ENCODE data around the gene LHFPL2. TPM values are rescaled to one million over a fixed set of nuclear protein-coding genes. Genes with fewer than 3 reads are reported as not detected.

Gene LHFPL2
- total RNA-seq, 2 experiments from 2014 or later, result 0.19 to 0.25 TPM

GRCh38 chr5:78567617-78568016, 81.0 kb downstream of the LHFPL2 start:
- Mint-ChIP-seq H3K36me3 (ENCODE audit: low read depth) (no peaks in the 10 kb centered on the region), H3K4me1 (ENCODE audit: low read depth) (no peaks in the 10 kb centered on the region), H3K4me3 (no peak overlapping the region), H3K27me3 (peaks cover 8% of the 10 kb centered on the region), H3K27ac (no peak overlapping the region), H3K9me3 (peaks cover 3% of the 10 kb centered on the region)
- POLR2A ChIA-PET, result no interaction called here
- TF ChIP-seq CTCF (IDR thresholded peaks at IDR 0.05), result no peak
- intact Hi-C loops (cut with DNase I, micrococcal nuclease), result no loop called here
- Histone ChIP-seq H3K4me1 (ENCODE audit: insufficient read depth, low read length) (no peaks in the 10 kb centered on the region), H3K4me3 (ENCODE audit: low read length) (no peak overlapping the region), H3K9me3 (ENCODE audit: control insufficient read depth in 1 of 2, insufficient read depth in 1 of 2, low read length in 2 of 2) (no peaks in the 10 kb centered on the region), H3K36me3 (ENCODE audit: insufficient read depth, low read length) (no peaks in the 10 kb centered on the region), H3K27me3 (ENCODE audit: control insufficient read depth in 1 of 2, insufficient read depth in 2 of 2, low read length in 2 of 2) (peaks cover 0 to 3% of the 10 kb centered on the region in 2 experiments), H3K27ac (ENCODE audit: low read depth in 1 of 2, low read length in 2 of 2) (no peak overlapping the region)
- no peak for DNase-seq
- CTCF ChIA-PET, result no interaction called here
- no peak for ATAC-seq (ENCODE audit: poor library complexity)

GRCh38 chr5:78566747-78567425, 81.7 kb downstream of the LHFPL2 start:
- CTCF ChIA-PET, result no interaction called here
- H3K4me1 Mint-ChIP-seq (ENCODE audit: low read depth), result no peaks in the 10 kb centered on the region
- H3K36me3 Mint-ChIP-seq (ENCODE audit: low read depth), result no peaks in the 10 kb centered on the region
- intact Hi-C loops (cut with DNase I, micrococcal nuclease), result no loop called here
- H3K27me3 Mint-ChIP-seq, result peaks cover 8% of the 10 kb centered on the region
- POLR2A ChIA-PET, result no interaction called here
- ATAC-seq (ENCODE audit: poor library complexity) (no peak), DNase-seq (no peak)
- peaks cover 3% of the 10 kb centered on the region for H3K9me3 Mint-ChIP-seq
- Histone ChIP-seq H3K9me3 (ENCODE audit: control insufficient read depth in 1 of 2, insufficient read depth in 1 of 2, low read length in 2 of 2) (no peaks in the 10 kb centered on the region), H3K4me3 (ENCODE audit: low read length) (no peak overlapping the region), H3K4me1 (ENCODE audit: insufficient read depth, low read length) (no peaks in the 10 kb centered on the region), H3K27me3 (ENCODE audit: control insufficient read depth in 1 of 2, insufficient read depth in 2 of 2, low read length in 2 of 2) (peaks cover 0 to 7% of the 10 kb centered on the region in 2 experiments), H3K36me3 (ENCODE audit: insufficient read depth, low read length) (no peaks in the 10 kb centered on the region), H3K27ac (ENCODE audit: low read depth in 1 of 2, low read length in 2 of 2) (no peak overlapping the region)
- TF ChIP-seq CTCF (IDR thresholded peaks at IDR 0.05), result no peak
- H3K4me3 Mint-ChIP-seq, result no peak overlapping the region
- no peak overlapping the region for H3K27ac Mint-ChIP-seq

GRCh38 chr5:78565395-78565794, 83.2 kb downstream of the LHFPL2 start:
- H3K27ac Mint-ChIP-seq, result no peak overlapping the region
- ATAC-seq (ENCODE audit: poor library complexity) (no peak), DNase-seq (no peak)
- H3K4me3 Mint-ChIP-seq, result no peak overlapping the region
- CTCF ChIA-PET, result no interaction called here
- H3K4me1 ChIP-seq (ENCODE audit: insufficient read depth, low read length), result no peaks in the 10 kb centered on the region
- no peak overlapping the region for H3K27ac ChIP-seq (ENCODE audit: low read depth in 1 of 2, low read length in 2 of 2)
- H3K4me1 Mint-ChIP-seq (ENCODE audit: low read depth), result no peaks in the 10 kb centered on the region
- TF ChIP-seq CTCF (IDR thresholded peaks at IDR 0.05), result no peak
- POLR2A ChIA-PET, result no interaction called here
- H3K27me3 ChIP-seq (ENCODE audit: control insufficient read depth in 1 of 2, insufficient read depth in 2 of 2, low read length in 2 of 2), result peaks cover 0 to 8% of the 10 kb centered on the region in 2 experiments
- no peak overlapping the region for H3K4me3 ChIP-seq (ENCODE audit: low read length)
- no peaks in the 10 kb centered on the region for H3K9me3 ChIP-seq (ENCODE audit: control insufficient read depth in 1 of 2, insufficient read depth in 1 of 2, low read length in 2 of 2)
- peaks cover 3% of the 10 kb centered on the region for H3K9me3 Mint-ChIP-seq
- intact Hi-C loops (cut with DNase I, micrococcal nuclease), result no loop called here
- no peaks in the 10 kb centered on the region for H3K36me3 ChIP-seq (ENCODE audit: insufficient read depth, low read length)
- H3K27me3 Mint-ChIP-seq, result peaks cover 8% of the 10 kb centered on the region
- no peaks in the 10 kb centered on the region for H3K36me3 Mint-ChIP-seq (ENCODE audit: low read depth)
